NAMALWA (cell line): Measurements from ENCODE around the gene ITGB3.
"Not testable (repeated sequence)": the region's sequence is repeated elsewhere in the genome, so short reads cannot be mapped to it uniquely, and the experiment has no call there.

Experiments used
- DNase-seq: peaks from one replicate; pipeline ENCODE4 v3.0.0-alpha.2; 2015; ENCODE audit warnings: low spot score

The ITGB3 gene

GRCh38 chr17:47253541-47254402 is at the start of gene ITGB3:
Gene ITGB3 (plus strand): TSS chr17:47253827. CDS start chr17:47253862, 35 bp downstream.
- peak; percentile 82 for DNase-seq

DNA sequence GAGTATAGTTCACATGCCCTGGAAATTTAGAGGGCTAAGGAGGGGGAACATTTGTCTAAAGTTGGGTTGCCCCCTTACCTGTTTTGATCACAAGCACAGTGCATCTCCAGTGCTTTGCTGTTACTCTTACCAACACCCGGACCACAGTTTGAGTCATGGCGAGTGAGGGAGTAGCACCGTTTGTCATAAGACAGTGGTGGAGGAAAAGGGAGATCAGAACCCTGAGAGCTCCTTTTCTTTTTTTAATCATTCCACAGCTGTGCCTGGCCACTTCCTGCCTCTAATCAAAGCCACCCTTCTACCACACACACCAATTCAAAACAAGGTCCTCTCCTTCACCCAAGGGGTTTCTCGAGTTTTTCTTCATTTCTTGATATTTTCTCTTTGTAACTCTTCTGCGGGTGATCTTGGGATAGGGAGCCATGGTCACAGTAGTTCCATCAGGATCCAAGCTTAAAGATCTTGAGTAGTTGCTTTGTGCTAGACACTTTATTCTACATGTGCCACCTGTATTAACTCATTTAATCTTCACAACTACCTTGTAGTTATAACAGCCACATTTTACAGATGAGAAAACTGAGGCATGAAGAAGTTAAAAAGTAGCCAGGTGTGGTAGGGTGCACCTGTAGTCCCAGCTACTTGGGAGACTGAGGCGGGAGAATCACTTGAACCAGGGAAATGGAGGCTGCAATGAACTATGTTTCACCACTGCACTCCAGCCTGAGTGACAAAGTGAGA is 49.5 kb upstream of the ITGB3 start:
- peak; percentile 77 for DNase-seq

DNA sequence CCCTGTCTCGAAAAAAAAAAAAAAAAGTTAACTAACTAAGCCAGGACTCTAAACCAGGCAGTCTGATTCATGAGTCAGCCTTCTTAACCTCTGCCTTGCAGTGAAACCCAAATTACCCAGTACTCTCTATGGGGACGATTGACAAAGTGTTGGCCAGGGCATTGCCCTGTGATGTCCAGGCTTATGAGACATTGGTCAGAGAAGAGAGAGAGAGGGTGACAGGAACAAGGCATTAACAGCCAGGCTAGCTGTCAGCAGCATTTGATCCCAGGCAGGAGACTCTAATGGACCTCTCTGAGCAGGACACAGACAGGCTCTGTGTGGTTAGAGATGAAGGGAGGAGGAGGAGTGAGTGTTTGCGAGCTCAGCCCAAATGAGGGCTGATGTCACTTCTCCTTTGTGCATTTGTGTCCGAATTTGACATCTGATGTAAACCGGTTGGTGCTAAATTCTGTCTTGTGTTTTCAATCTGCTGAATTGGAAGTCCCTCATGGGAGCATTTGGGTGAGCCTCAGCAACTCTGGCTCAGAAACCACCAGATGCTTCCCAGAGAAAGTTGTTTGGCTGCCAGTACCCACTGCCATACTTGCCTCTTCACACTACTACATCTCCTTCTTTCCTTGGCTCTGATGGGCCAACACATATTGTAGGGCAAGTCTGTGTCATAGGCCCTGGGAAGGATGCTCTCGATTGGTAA is 48.8 kb upstream of the ITGB3 start:
- peak; percentile 93 for DNase-seq

DNA sequence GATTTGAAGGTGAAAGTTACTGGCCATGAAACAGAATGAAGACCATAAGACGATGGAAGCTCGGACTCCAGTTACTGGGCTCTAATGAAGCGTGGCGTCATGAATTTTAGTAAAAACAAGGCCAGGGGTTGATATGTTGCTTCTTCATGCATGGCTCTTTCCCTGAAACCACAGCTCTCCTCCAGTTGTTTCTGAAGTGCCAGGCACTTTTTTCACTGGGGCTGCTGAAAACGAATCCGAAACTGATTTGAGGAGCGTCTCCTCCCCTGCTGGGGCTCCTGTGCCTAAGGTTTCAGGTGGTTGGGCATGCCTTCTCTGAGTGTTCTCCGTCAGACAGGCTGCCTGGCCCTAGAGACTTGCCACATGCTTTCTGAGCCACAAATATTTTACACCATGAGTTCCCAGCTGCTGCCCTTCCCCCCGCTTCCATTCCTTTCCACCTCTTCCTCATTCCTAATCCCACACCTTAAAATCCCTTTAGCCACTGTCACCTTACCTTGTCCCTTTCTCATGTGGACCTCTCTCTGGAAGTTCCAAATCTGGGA is 48.1 kb upstream of the ITGB3 start:
- peak; percentile 94 for DNase-seq

DNA sequence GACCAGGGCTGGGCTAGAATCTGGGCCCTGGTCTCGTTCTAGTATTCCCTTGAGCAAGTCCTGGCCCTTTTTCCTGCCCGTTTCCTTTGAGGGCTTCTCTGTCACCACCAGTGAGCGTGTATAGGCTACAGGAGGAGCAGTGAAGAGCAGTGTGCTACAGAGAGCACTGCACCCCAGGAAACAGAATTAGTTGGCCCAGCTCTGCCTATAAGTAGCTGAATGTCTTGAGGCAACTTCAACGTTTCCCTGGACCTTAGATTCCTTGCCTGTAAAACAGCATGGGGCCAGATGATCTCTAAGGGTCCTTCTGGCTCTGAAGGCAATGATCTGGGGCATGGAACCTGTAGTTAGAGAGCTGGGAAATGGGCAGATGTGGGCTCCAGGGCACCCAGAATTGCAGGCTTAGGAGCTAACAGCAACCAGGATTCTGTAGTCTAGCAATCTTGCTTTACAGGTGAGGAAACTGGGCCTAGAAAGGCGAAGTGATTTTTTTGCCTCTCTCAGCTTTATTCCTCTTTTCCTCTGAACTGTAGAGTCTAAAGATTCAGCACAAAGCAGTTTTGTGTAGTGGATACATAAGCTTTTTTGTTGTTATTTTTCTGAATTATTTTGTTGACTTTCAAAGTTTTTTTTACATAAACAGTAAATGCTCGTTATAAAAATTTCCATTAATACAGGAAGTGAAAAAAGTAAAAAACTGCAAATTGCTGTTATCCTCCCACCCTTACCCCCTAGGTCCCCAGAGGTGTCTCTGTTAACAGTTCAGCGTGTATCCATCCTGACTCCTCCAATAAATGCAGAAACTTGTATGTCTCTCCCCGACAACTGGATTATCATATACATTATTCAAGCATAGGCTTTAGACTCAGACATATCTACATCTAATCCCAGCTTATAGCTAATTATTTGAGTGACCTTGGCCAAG is 46.2 kb upstream of the ITGB3 start:
- peak; percentile 28 for DNase-seq

DNA sequence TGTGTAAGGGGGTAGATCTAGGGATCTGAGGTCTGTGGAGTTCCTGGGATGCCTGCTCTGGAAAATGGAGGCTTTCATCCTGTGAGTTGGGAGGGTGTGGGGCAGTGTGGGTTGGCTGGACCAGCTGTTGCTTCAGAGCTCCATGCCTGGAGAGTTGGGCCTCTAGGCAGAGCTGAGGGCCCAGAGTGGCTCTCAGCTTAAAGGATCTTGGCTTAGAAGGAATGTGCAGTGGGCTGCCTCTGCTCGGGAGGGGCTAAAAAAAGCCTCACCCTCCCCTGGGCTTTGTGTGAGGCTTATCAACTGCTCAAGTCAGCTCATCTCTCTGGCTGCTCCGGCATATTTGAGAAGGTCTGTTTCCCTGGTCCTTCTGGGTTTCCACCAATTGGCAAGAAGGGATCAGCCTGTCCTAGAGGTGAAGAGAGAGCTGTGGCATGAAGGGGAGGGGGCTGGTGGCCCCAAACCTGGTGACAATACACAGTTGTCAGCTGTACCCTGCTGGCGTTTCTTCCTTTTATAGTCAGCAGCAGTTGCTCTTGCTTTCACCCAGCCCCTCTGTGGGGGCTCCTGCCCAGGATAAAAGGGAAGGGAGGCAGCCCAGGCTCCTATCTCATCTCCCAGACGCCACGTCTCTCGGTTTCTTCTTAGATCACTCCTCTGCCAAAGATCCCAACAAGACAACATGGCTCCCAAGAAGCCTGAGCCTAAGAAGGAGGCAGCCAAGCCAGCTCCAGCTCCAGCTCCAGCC is 44.7 kb upstream of the ITGB3 start, which contains the start of gene MYL4:
Gene MYL4, plus strand, starts transcription at position 605 of the 745 bp plus-strand sequence. Its CDS starts 75 bp downstream, at position 680.
- no peak for DNase-seq

DNA sequence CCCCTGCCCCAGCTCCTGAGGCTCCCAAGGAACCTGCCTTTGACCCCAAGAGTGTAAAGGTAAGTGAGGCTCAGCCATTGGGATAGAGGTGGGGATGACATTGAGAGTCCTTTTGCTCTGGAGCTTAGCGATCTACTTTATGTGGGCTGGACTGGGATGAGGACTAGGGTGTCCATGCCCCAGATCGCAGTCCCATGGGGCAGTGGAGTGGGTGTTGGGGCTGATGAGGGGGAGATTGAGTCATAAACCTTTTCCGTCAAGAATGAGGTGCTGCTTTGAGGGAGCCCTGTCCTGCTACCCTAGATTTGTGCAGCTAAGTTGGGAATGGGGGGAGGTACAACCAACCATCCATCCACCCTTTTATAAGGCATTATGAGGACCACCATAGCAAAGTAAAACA is 44.1 kb upstream of the ITGB3 start:
- no peak for DNase-seq

GRCh38 chr17:47210105-47210504 is 43.5 kb upstream of the ITGB3 start:
- no peak for DNase-seq

DNA sequence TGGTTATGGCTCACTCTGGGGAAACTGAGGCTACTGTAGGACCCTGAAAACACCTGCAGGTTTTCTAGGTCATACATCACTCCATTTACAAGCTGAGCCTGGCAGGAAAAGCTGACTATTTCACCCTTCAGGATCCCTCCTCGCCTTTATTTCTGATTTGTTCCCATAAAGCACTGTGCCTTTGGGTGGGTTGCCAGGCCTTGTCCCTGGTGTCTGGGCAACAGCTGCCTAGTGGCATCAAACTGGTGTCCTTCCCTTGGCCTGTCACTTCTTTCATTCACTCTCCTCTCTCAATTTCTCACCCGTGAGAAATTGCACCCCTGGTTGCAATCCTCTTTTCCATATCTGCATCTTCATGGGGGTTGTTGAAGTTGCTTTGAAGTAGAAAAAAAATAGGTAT is 42.8 kb upstream of the ITGB3 start:
- no peak for DNase-seq

DNA sequence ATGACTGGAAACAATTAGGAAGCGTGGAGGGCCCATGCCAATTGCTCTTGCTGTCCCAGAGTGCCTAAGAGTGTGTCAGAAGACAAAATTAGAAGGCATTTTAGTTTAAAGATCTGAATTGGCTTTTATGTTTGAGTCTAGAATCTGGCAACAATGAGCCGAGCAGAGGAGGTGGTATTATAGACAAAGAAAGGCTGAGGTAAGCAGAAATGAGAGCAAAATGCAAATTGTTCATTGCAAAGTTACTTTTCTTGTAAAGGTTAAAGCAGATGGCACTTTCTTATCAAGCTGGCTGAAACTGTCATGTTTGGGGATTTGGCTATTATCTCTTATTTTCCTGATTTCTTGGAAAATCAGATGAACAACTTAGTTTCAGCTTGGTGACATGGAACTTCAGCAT is 41.2 kb upstream of the ITGB3 start:
- DNase-seq: no peak

DNA sequence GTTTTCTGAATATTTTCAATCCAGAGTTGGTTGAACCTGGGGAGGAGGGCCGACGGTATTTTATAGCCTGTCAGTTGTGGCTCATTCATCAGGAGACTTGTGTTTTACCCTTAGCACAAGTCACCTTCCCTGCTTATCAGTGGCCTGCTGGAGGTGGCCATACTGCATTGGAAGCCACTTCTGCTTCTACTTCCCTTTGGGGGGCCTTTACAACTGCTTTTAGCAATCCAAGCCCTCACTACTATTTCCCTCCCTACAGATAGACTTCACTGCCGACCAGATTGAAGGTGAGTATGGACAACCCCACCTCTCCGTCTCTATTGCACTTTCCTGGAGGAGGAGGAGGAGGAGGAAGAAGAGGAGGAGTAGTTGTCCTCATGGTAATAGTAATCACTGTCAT is 40.1 kb upstream of the ITGB3 start:
- DNase-seq: no peak

DNA sequence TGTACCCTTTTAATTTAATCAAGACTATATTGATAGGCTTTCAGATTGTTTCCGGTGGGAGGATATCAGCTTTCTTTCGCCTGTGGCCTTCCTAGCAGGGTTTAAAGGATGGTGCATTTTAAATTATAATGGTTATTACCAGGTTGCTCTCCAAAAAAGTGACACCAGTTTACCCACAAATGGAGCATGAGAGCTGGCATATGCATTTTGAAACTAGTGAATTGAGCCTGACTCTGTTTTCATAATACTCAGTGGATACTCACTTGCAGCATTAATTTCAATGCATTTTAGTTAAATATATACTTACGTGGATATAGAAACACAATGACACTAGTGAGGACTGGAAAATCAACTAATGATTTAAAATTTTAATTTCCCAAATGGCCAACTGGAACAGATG is 38.7 kb upstream of the ITGB3 start:
- DNase-seq: no peak

DNA sequence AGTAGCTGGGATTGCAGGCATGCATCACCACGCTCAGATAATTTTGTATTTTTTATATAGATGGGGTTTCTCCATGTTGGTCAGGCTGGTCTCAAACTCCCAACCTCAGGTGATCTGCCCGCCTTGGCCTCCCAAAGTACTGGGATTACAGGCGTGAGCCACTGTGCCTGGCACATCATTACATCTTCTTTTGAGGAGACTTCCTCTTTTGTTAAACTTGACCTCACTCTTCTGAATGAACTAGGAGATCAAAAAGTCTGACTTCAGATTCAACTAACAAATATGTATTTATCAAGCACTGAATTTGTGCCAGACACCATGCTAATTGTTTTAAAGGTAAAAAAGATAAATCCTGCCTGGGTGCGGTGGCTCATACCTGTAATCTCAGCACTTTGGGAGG is 36.8 kb upstream of the ITGB3 start:
- not testable (repeated sequence) for DNase-seq

DNA sequence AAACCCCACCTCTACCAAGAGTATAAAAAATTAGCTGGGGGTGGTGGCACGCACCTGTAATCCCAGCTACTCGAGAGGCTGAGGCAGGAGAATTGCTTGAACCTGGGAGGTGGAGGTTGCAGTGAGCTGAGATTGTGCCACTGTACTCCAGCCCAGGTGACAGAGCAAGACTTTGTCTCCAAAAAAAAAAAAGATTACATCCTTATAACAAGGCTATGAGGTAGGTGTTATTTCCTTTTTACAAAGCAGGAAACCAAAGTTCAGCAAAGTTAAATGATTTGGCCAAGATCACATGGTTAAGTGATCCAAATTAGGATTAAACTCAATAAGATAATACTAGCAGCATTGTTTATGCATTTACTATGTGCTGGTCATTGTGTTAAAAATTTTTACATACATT is 36.3 kb upstream of the ITGB3 start:
- DNase-seq: not testable (repeated sequence)

- DNase-seq: peak; percentile 29
Observed at GRCh38 chr17:47218896-47219430, 34.7 kb upstream of the ITGB3 start.

- DNase-seq: no peak
Observed at GRCh38 chr17:47219621-47220475, 33.8 kb upstream of the ITGB3 start.

- DNase-seq: no peak
Observed at GRCh38 chr17:47220531-47220999, 33.1 kb upstream of the ITGB3 start.

- no peak for DNase-seq
Observed at GRCh38 chr17:47221154-47221553, 32.5 kb upstream of the ITGB3 start.

GRCh38 chr17:47222047-47222446 is 31.6 kb upstream of the ITGB3 start:
- DNase-seq: no peak
